H1 (cell line): ENCODE measurements around the gene MYRF. TPM values are rescaled to one million over a fixed set of nuclear protein-coding genes. Genes with fewer than 3 reads are reported as not detected.
A peak's percentile ranks its signal among the peaks of the same experiment; 100 is the strongest.

Experiments
- CTCF ChIA-PET: fragments of 300-600 bp; sonication (Branson Sonifier 250); formaldehyde crosslinking; loops from one replicate; lab custom pipeline; 2021; ENCODE audit not compliant: partially characterized antibody; lab: Charles Lee
- POLR2A ChIA-PET: fragments of 300-600 bp; sonication (Branson Sonifier 250); formaldehyde crosslinking; loops from one replicate; lab custom pipeline; 2021; ENCODE audit warnings: inconsistent platforms; ENCODE audit not compliant: partially characterized antibody; lab: Charles Lee
- DNase-seq, 2 experiments: peaks; one replicate each; pipeline versions ENCODE4 v3.0.0 to v3.0.0-alpha.2; 2010 to 2022; ENCODE audit warnings: low spot score in 2 of 2, low read depth in 1 of 2, mixed read lengths in 1 of 2
- FAIRE-seq: peaks from 2 replicates; lab custom pipeline; 2011; peaks lifted over from hg19 to GRCh38; lab: Jason Lieb, UNC
- H2AFZ ChIP-seq: 2 replicates; pipeline ENCODE4 v1.8.1; 2012; ENCODE audit warnings: low read length, inconsistent platforms
- H2AK5ac ChIP-seq: 2 replicates; pipeline ENCODE4 v1.6.1; 2013; ENCODE audit warnings: low read depth, low read length
- H2BK120ac ChIP-seq: replicated peaks from 2 replicates; pipeline ENCODE3; 2013; ENCODE audit warnings: low read depth, low read length, inconsistent platforms
- H2BK12ac ChIP-seq: 2 replicates; pipeline ENCODE4 v1.6.1; 2013; ENCODE audit warnings: low read depth, low read length
- H2BK15ac ChIP-seq: 2 replicates; pipeline ENCODE4 v1.6.1; 2013; ENCODE audit warnings: low read length
- H2BK20ac ChIP-seq: 2 replicates; pipeline ENCODE4 v1.6.1; 2013; ENCODE audit warnings: low read length
- H2BK5ac ChIP-seq: 2 replicates; pipeline ENCODE4 v1.6.1; 2013; ENCODE audit warnings: low read depth, low read length
- H3K14ac ChIP-seq: 2 replicates; pipeline ENCODE4 v1.6.1; 2013; ENCODE audit warnings: inconsistent platforms; ENCODE audit not compliant: insufficient read length
- H3K18ac ChIP-seq: 2 replicates; pipeline ENCODE4 v1.6.1; 2013; ENCODE audit warnings: low read length; ENCODE audit errors: extremely low read depth
- H3K23ac ChIP-seq: 2 replicates; pipeline ENCODE4 v1.6.1; 2013; ENCODE audit warnings: inconsistent platforms; ENCODE audit not compliant: insufficient read length
- H3K23me2 ChIP-seq: 2 replicates; pipeline ENCODE4 v1.6.1; 2013; ENCODE audit warnings: low read depth, low read length
- H3K27ac ChIP-seq: 2 replicates; pipeline ENCODE4 v1.6.1; 2011; ENCODE audit warnings: low read depth, low read length, inconsistent platforms
- H3K27me3 ChIP-seq, 4 experiments: replicated peaks in 1 of 4; 1 replicate in 1 of 4; 2 replicates in 3 of 4; pipeline versions ENCODE4 v1.6.1 to v1.8.1; 2011 to 2013; ENCODE audit warnings: low read length in 3 of 4, mild to moderate bottlenecking in 3 of 4, inconsistent platforms in 2 of 4, mixed read lengths in 2 of 4, moderate library complexity in 1 of 4; ENCODE audit not compliant: control insufficient read depth in 3 of 4, insufficient read depth in 3 of 4; ENCODE audit errors: extremely low read depth in 1 of 4
- H3K36me3 ChIP-seq, 4 experiments: 2 replicates each; pipeline versions ENCODE4 v1.6.1 to v1.8.1; 2011 to 2013; ENCODE audit warnings: mild to moderate bottlenecking in 4 of 4, low read length in 3 of 4, moderate library complexity in 2 of 4, control low read depth in 1 of 4, inconsistent platforms in 1 of 4; ENCODE audit not compliant: insufficient read depth in 4 of 4, control insufficient read depth in 2 of 4
- H3K4ac ChIP-seq: replicated peaks from 2 replicates; pipeline ENCODE3; 2013; ENCODE audit warnings: low read length, low read depth, mixed read lengths, inconsistent platforms; ENCODE audit not compliant: insufficient read length
- H3K4me1 ChIP-seq, 4 experiments: replicated peaks in 1 of 4; 1 replicate in 1 of 4; 2 replicates in 3 of 4; pipeline versions ENCODE4 v1.6.1 to v1.8.1; 2011 to 2013; ENCODE audit warnings: low read length in 3 of 4, inconsistent platforms in 2 of 4, mixed read lengths in 1 of 4; ENCODE audit not compliant: insufficient read depth in 4 of 4, control insufficient read depth in 3 of 4
- H3K4me2 ChIP-seq, 2 experiments: 2 replicates each; pipeline versions ENCODE4 v1.6.1 to v1.8.1; 2011 to 2013; ENCODE audit warnings: low read depth in 2 of 2, low read length in 2 of 2, control low read depth in 1 of 2, inconsistent platforms in 1 of 2, mild to moderate bottlenecking in 1 of 2; ENCODE audit not compliant: insufficient read depth in 1 of 2
- H3K4me3 ChIP-seq, 4 experiments: fragments of 200-600, 300-600 bp in 1 of 4; sonication (generic), shearing (Covaris generic), sonication (Bioruptor Twin) in 1 of 4; 2 replicates each; pipeline versions ENCODE4 v1.5.1 to v1.8.1; 2011 to 2016; ENCODE audit warnings: low read length in 4 of 4, low read depth in 3 of 4, control low read depth in 2 of 4, inconsistent platforms in 2 of 4, mild to moderate bottlenecking in 2 of 4, mixed read lengths in 1 of 4, moderate library complexity in 1 of 4; ENCODE audit not compliant: insufficient read depth in 2 of 4; ENCODE audit errors: extremely low read depth in 1 of 4
- H3K56ac ChIP-seq: replicated peaks from 2 replicates; pipeline ENCODE3; 2013; ENCODE audit warnings: low read depth, mild to moderate bottlenecking, mixed read lengths, low read length, inconsistent platforms; ENCODE audit not compliant: insufficient read length
- H3K79me1 ChIP-seq: 2 replicates; pipeline ENCODE4 v1.6.1; 2013; ENCODE audit warnings: low read depth, low read length, control low read depth
- H3K79me2 ChIP-seq, 2 experiments: 2 replicates each; pipeline versions ENCODE4 v1.6.1 to v1.8.1; 2012 to 2013; ENCODE audit warnings: low read length in 2 of 2, mild to moderate bottlenecking in 2 of 2, inconsistent platforms in 1 of 2; ENCODE audit not compliant: insufficient read depth in 2 of 2, control insufficient read depth in 1 of 2
- H3K9ac ChIP-seq, 4 experiments: replicated peaks in 1 of 4; 1 replicate in 1 of 4; 2 replicates in 3 of 4; pipeline versions ENCODE4 v1.6.1 to v1.8.1; 2011 to 2013; ENCODE audit warnings: low read depth in 3 of 4, low read length in 3 of 4, control low read depth in 2 of 4, mild to moderate bottlenecking in 2 of 4, moderate library complexity in 2 of 4, inconsistent platforms in 1 of 4; ENCODE audit errors: extremely low read depth in 1 of 4
- H3K9me3 ChIP-seq, 2 experiments: 2 replicates each; pipeline versions ENCODE4 v1.6.1 to v1.8.1; 2012 to 2013; ENCODE audit warnings: mild to moderate bottlenecking in 2 of 2, moderate library complexity in 2 of 2, control low read depth in 1 of 2, inconsistent platforms in 1 of 2, low read depth in 1 of 2, low read length in 1 of 2, mixed read lengths in 1 of 2; ENCODE audit not compliant: insufficient read depth in 2 of 2
- H4K20me1 ChIP-seq, 2 experiments: replicated peaks in 1 of 2; 2 replicates each; pipeline versions ENCODE3 to v1.8.1; 2011 to 2013; ENCODE audit warnings: inconsistent platforms in 2 of 2, low read length in 2 of 2, mild to moderate bottlenecking in 1 of 2; ENCODE audit not compliant: insufficient read depth in 2 of 2, control insufficient read depth in 1 of 2
- H4K5ac ChIP-seq: 2 replicates; pipeline ENCODE4 v1.6.1; 2013; ENCODE audit warnings: low read length, low read depth, mixed read lengths, inconsistent platforms; ENCODE audit not compliant: insufficient read length
- H4K8ac ChIP-seq: 2 replicates; pipeline ENCODE4 v1.8.0; 2013; ENCODE audit warnings: mild to moderate bottlenecking, moderate library complexity, low read length, inconsistent platforms; ENCODE audit not compliant: insufficient read depth; ENCODE audit errors: extremely low read depth
- H4K91ac ChIP-seq: replicated peaks from 2 replicates; pipeline ENCODE3; 2013; ENCODE audit warnings: low read length, mixed read lengths, inconsistent platforms; ENCODE audit not compliant: insufficient read length
- ASH2L ChIP-seq: fragments of 200-600, 300-600 bp; sonication (generic); IDR thresholded peaks from one replicate; pipeline ENCODE4 v1.7.1; 2017; ENCODE audit warnings: low read length
- BACH1 ChIP-seq: IDR thresholded peaks from 2 replicates; pipeline ENCODE4 v1.6.1; 2012; ENCODE audit warnings: low read length, improper control_type of control experiment
- BCL11A ChIP-seq, 2 experiments: IDR thresholded peaks; one replicate each; pipeline ENCODE4 v1.6.1; 2011; ENCODE audit warnings: low read depth in 2 of 2, low read length in 2 of 2, mild to moderate bottlenecking in 2 of 2
- CREB1 ChIP-seq: IDR thresholded peaks from 2 replicates; pipeline ENCODE4 v1.6.1; 2012; ENCODE audit warnings: inconsistent platforms
- CTBP2 ChIP-seq: IDR thresholded peaks from 2 replicates; pipeline ENCODE4 v1.7.0; 2011; ENCODE audit warnings: borderline replicate concordance, mild to moderate bottlenecking, moderate library complexity, mixed read lengths, low read length; ENCODE audit not compliant: insufficient read depth, insufficient read length
- E2F6 ChIP-seq: IDR thresholded peaks from 2 replicates; pipeline ENCODE4 v1.6.1; 2012; ENCODE audit warnings: inconsistent platforms
- HDAC6 ChIP-seq: IDR thresholded peaks from one replicate; pipeline ENCODE4 v1.7.1; 2012; ENCODE audit warnings: low read depth, mild to moderate bottlenecking, inconsistent platforms, low read length, moderate library complexity
- POLR2AphosphoS5 ChIP-seq: IDR thresholded peaks from 2 replicates; pipeline ENCODE4 v1.6.1; 2011; ENCODE audit warnings: low read depth, low read length
- POU5F1 ChIP-seq: IDR thresholded peaks from 2 replicates; pipeline ENCODE4 v1.6.1; 2011; ENCODE audit warnings: low read depth, mild to moderate bottlenecking, low read length, moderate library complexity
- RAD21 ChIP-seq, 2 experiments: IDR thresholded peaks in 1 of 2; conservative IDR thresholded peaks in 1 of 2; 2 replicates each; pipeline ENCODE4 v1.6.1; 2011; ENCODE audit warnings: low read depth in 2 of 2, low read length in 2 of 2, improper control_type of control experiment in 1 of 2, inconsistent platforms in 1 of 2, mild to moderate bottlenecking in 1 of 2, moderate library complexity in 1 of 2
- RBBP5 ChIP-seq: IDR thresholded peaks from 2 replicates; pipeline ENCODE4 v1.7.1; 2012; ENCODE audit warnings: low read depth, mild to moderate bottlenecking, inconsistent platforms, low read length, moderate library complexity, borderline replicate concordance
- SAP30 ChIP-seq: fragments of 300-600 bp; sonication (generic); IDR thresholded peaks from 2 replicates; pipeline ENCODE4 v1.7.1; 2012; ENCODE audit warnings: low read length, moderate library complexity, mild to moderate bottlenecking, inconsistent platforms; ENCODE audit not compliant: insufficient read depth, insufficient replicate concordance
- SUZ12 ChIP-seq: fragments of 200-600 bp; sonication (generic); IDR thresholded peaks from 2 replicates; pipeline ENCODE4 v1.6.1; 2012; ENCODE audit warnings: mild to moderate bottlenecking, inconsistent platforms, low read length, moderate library complexity, mixed read lengths
- WGBS, 2 experiments: shearing (Covaris generic) in 1 of 2; methylation state at CpG; one replicate each; pipeline versions ENCODE4 v1.1.6 to v1.1.7; 2013 to 2015; ENCODE audit warnings: low lambda C conversion rate in 2 of 2, mixed read lengths in 2 of 2, inconsistent platforms in 1 of 2, low coverage in 1 of 2, missing lambda C conversion rate in 1 of 2; ENCODE audit not compliant: insufficient replicate concordance in 2 of 2, insufficient coverage in 1 of 2, insufficient read length in 1 of 2; ENCODE audit errors: extremely low coverage in 1 of 2, missing lambda C conversion rate in 1 of 2; 5-methylcytosine and 5-hydroxymethylcytosine counted together
- polyA plus RNA-seq, 7 experiments: library from polyadenylated mRNA; depleted of rRNA in 3 of 7; stranded (reverse) in 5 of 7; unstranded in 2 of 7; fragments of >200 nt in 5 of 7; fragments of 200-250 nt in 2 of 7; gene quantifications; 1 replicate in 5 of 7; 2 replicates in 1 of 7; 4 replicates in 1 of 7; pipeline versions ENCODE4 v1.2.1 to v1.2.3, GENCODE V29; 2011 to 2013; ENCODE audit warnings: missing spikeins in 2 of 7, mixed read lengths in 2 of 7
- total RNA-seq: library from RNA; stranded (reverse); fragmentation: NEBNext Ultra II Directional; extraction: Animal tissue kit (Norgen Biotek cat#: 25700); gene quantifications from 2 replicates; pipeline ENCODE4 v1.2.1, GENCODE V29; 2021

Gene MYRF
- total and polyA plus RNA-seq, 2 of the 8 experiments (the other 6 are each of a cell fraction or from before 2014, with no cell fraction given): 6.0 to 6.1 TPM

- Histone ChIP-seq H3K4me2 (peak overlapping the region in 1 of 2 experiments; percentile 30; a peak in 2 of 4 replicates), H3K4me3 (no peak overlapping the region), H2AK5ac (no peak overlapping the region), H3K79me1 (peaks cover 21% of the 10 kb centered on the region), H3K27me3 (no peaks in the 10 kb centered on the region), H3K4ac (no peak overlapping the region), H4K91ac (no peak overlapping the region), H2BK20ac (no peak overlapping the region), H4K5ac (no peak overlapping the region), H2BK15ac (no peak overlapping the region), H3K14ac (no peak overlapping the region), H4K8ac (no peak overlapping the region), H3K36me3 (peaks cover 0 to 12% (median 7%) of the 10 kb centered on the region in 4 experiments; a peak in 4 of 8 replicates), H3K27ac (no peak overlapping the region), H2BK5ac (peak overlapping the region; percentile 40; the same call in 1 of the 2 replicates), H3K79me2 (peaks cover 29 to 88% of the 10 kb centered on the region in 2 experiments), H3K23me2 (peaks cover 7% of the 10 kb centered on the region), H3K18ac (no peak overlapping the region), H3K23ac (no peak overlapping the region), H3K4me1 (peaks cover 11 to 48% (median 28%) of the 10 kb centered on the region in 4 experiments), H3K9me3 (no peaks in the 10 kb centered on the region), H4K20me1 (peaks cover 19 to 40% of the 10 kb centered on the region in 2 experiments), H2BK120ac (no peak overlapping the region), H2AFZ (no peak overlapping the region), H3K9ac (no peak overlapping the region), H2BK12ac (no peak overlapping the region), H3K56ac (no peak overlapping the region)
- 97% methylated on average over 7 of the region's 7 CpGs; no CpG with 5 or more reads in 1 of the 2 experiments for WGBS, 2 experiments
- FAIRE-seq (no peak), DNase-seq (no peak)
- ChIA-PET CTCF (interaction anchor here (0.9 to 2.4 kb wide), 3 partner anchors 17 to 35 kb away, joined by 3 to 15 read pairs (median 11); partner anchors contain the start of gene FADS1), POLR2A (interaction anchor here (1.3 to 9.9 kb wide), 4 partner anchors 17 to 38 kb away, joined by 4 to 210 read pairs (median 12); partner anchors contain the start of gene FADS1)
- TF ChIP-seq ASH2L: no peak
- no peak for TF ChIP-seq SUZ12
- TF ChIP-seq CREB1: no peak
- no peak for TF ChIP-seq BCL11A (IDR thresholded peaks at IDR 0.05; ENCODE audit: low read depth in 2 of 2, low read length in 2 of 2)
- no peak for TF ChIP-seq RAD21 (IDR thresholded peaks at IDR 0.05 in 1 of 2, conservative IDR thresholded peaks at IDR 0.05 in 1 of 2; ENCODE audit: low read depth in 2 of 2, low read length in 2 of 2)
- TF ChIP-seq SAP30: no peak
- TF ChIP-seq E2F6: no peak
- no peak for TF ChIP-seq RBBP5
- TF ChIP-seq HDAC6: no peak
- TF ChIP-seq POLR2AphosphoS5: no peak
- no peak for TF ChIP-seq POU5F1
- TF ChIP-seq CTBP2: no peak
- TF ChIP-seq BACH1: no peak
Measured at GRCh38 chr11:61832754-61833153, 80.3 kb downstream of the MYRF start.
